Activated CD4-positive, alpha-beta memory T cell treated with anti-CD3 and anti-CD28 coated beads for 36 hours (primary cell): ENCODE measurements around the gene RASD1. TPM values are rescaled to one million over a fixed set of nuclear protein-coding genes. Genes with fewer than 3 reads are reported as not detected.

Experiments used
- total RNA-seq, 2 experiments: library from RNA; stranded (reverse); gene quantifications; one replicate each; pipeline ENCODE4 v1.2.3, GENCODE V29; 2021

RASD1 gene
- total RNA-seq, 2 experiments from 2014 or later: 0.27 to 0.33 TPM

Other genes with a start within 250 kb of the RASD1 start
- 100 to 1,000 TPM in 1 of 2 experiments, 10 to 100 TPM in 1; 96.1 to 104 TPM for gene COPS3, start 215.1 kb downstream of the RASD1 start, total RNA-seq
- gene NT5M, start 193.0 kb downstream of the RASD1 start, total RNA-seq: 1 to 10 TPM; 8.5 to 9.3 TPM
- 10 to 100 TPM; 12.1 to 12.2 TPM for gene MED9, start 19.4 kb downstream of the RASD1 start, total RNA-seq
- gene PEMT, start 95.3 kb upstream of the RASD1 start, total RNA-seq: 10 to 100 TPM; 38.3 to 41.1 TPM
- gene RAI1, start 185.1 kb upstream of the RASD1 start, total RNA-seq: 10 to 100 TPM; 10.5 to 11.0 TPM